Natural killer cell (primary cell): ENCODE measurements around the gene B4GAT1. TPM values are rescaled to one million over a fixed set of nuclear protein-coding genes. Genes with fewer than 3 reads are reported as not detected.

Source experiments
- ATAC-seq, 3 donors: fragments of 150-1000 bp in 2 of 3; fragments of 200-7000 bp in 1 of 3; cut with Tn5 transposase; 1 replicate in 1 of 3; 2 replicates in 2 of 3; pipeline ENCODE4 v1.10.0; 2021; ENCODE audit warnings: mild to moderate bottlenecking in 2 of 3, moderate library complexity in 2 of 3
- DNase-seq, 2 donors: peaks; one replicate each; pipeline versions ENCODE4 v3.0.0 to v3.0.0-alpha.2; 2013 to 2021; ENCODE audit warnings: mixed read lengths in 1 of 2
- H3K27ac ChIP-seq: one replicate; pipeline ENCODE4 v1.5.1; 2013; ENCODE audit warnings: mild to moderate bottlenecking, low read length
- H3K27me3 ChIP-seq: one replicate; pipeline ENCODE4 v1.6.1; 2013; ENCODE audit warnings: low read length; ENCODE audit not compliant: control insufficient read depth, insufficient read depth
- H3K36me3 ChIP-seq: one replicate; pipeline ENCODE4 v1.6.1; 2013; ENCODE audit warnings: low read length; ENCODE audit not compliant: control insufficient read depth, insufficient read depth
- H3K4me1 ChIP-seq: one replicate; pipeline ENCODE4 v1.6.1; 2013; ENCODE audit warnings: low read length; ENCODE audit not compliant: control insufficient read depth, insufficient read depth
- H3K4me3 ChIP-seq: one replicate; pipeline ENCODE4 v1.5.1; 2013; ENCODE audit warnings: low read length
- H3K9me3 ChIP-seq: one replicate; pipeline ENCODE4 v1.6.1; 2013; ENCODE audit warnings: low read length; ENCODE audit not compliant: control insufficient read depth, insufficient read depth
- H3K27ac Mint-ChIP-seq, 2 donors: one replicate each; pipeline ENCODE4 v1.8.0; 2022; ENCODE audit warnings: mild to moderate bottlenecking in 2 of 2, mixed read lengths in 2 of 2, moderate library complexity in 1 of 2
- H3K27me3 Mint-ChIP-seq, 2 donors: one replicate each; pipeline ENCODE4 v1.8.0; 2022; ENCODE audit warnings: low read depth in 2 of 2, mixed read lengths in 2 of 2
- H3K36me3 Mint-ChIP-seq: one replicate; pipeline ENCODE4 v1.8.0; 2022; ENCODE audit warnings: mixed read lengths
- H3K4me1 Mint-ChIP-seq, 2 donors: one replicate each; pipeline ENCODE4 v1.8.0; 2022; ENCODE audit warnings: mixed read lengths in 2 of 2
- H3K4me3 Mint-ChIP-seq: one replicate; pipeline ENCODE4 v1.8.0; 2022; ENCODE audit warnings: mild to moderate bottlenecking, moderate library complexity, mixed read lengths
- H3K9me3 Mint-ChIP-seq, 2 donors: one replicate each; pipeline ENCODE4 v1.8.0; 2022; ENCODE audit warnings: mixed read lengths in 2 of 2
- CTCF ChIP-seq: fragments of 200-600 bp; IDR thresholded peaks from one replicate; pipeline ENCODE4 v1.8.0; 2022; ENCODE audit warnings: antibody characterized with exemption
- WGBS: methylation state at CpG from one replicate; pipeline ENCODE4 v1.1.7; 2013; ENCODE audit warnings: missing lambda C conversion rate; ENCODE audit not compliant: insufficient coverage; 5-methylcytosine and 5-hydroxymethylcytosine counted together
- intact Hi-C: fragments of 100-400 bp; cut with micrococcal nuclease; formaldehyde crosslinking; loops from one replicate; pipeline ENCODE4 v1.14.2; 2022
- total RNA-seq, 4 donors: library from RNA; stranded (reverse); fragments of 120-200 nt in 1 of 4; gene quantifications; one replicate each; pipeline versions ENCODE4 v1.2.3 to v1.2.4, GENCODE V29; 2013 to 2022

B4GAT1 gene
- total RNA-seq, 3 donors from 2014 or later (not counting 1 experiment from before 2014, with no cell fraction given) = 2.0 to 4.2 (median 2.5) TPM

- no peak overlapping the region for H3K4me3 Mint-ChIP-seq
- Histone ChIP-seq H3K36me3 (no peaks in the 10 kb centered on the region), H3K9me3 (no peaks in the 10 kb centered on the region), H3K4me1 (no peaks in the 10 kb centered on the region), H3K4me3 (no peak overlapping the region), H3K27ac (no peak overlapping the region), H3K27me3 (peaks cover 3% of the 10 kb centered on the region)
- no peak overlapping the region for H3K27ac Mint-ChIP-seq
- H3K9me3 Mint-ChIP-seq = no peaks in the 10 kb centered on the region
- no peak for TF ChIP-seq CTCF
- H3K4me1 Mint-ChIP-seq = peaks cover 0 to 2% of the 10 kb centered on the region in 2 donors
- ATAC-seq = no peak
- no peak for DNase-seq
- intact Hi-C loops = no loop called here
- H3K36me3 Mint-ChIP-seq = no peaks in the 10 kb centered on the region
- WGBS = 76% methylated on average over 8 of the region's 8 CpGs
- H3K27me3 Mint-ChIP-seq = peaks cover 13 to 16% of the 10 kb centered on the region in 2 donors
Observed at GRCh38 chr11:66297610-66298009, 49.8 kb downstream of the B4GAT1 start.

Other genes starting within 250 kb of the B4GAT1 start
- 10 to 100 TPM; 22.9 to 32.0 (median 27.6) TPM for gene KLC2, start 89.9 kb downstream of the B4GAT1 start, total RNA-seq
- 100 to 1,000 TPM; 116 to 144 (median 132) TPM for gene RAB1B, start 79.0 kb downstream of the B4GAT1 start, total RNA-seq
- 1 to 10 TPM; 6.3 to 8.8 (median 7.1) TPM for gene CNIH2, start 69.5 kb downstream of the B4GAT1 start, total RNA-seq
- gene YIF1A, start 58.5 kb downstream of the B4GAT1 start, total RNA-seq = 10 to 100 TPM; 21.9 to 28.5 (median 23.6) TPM
- gene TMEM151A, start 55.7 kb downstream of the B4GAT1 start, total RNA-seq = not detected
- under 1 TPM; 0.23 to 0.40 (median 0.32) TPM for gene CD248, start 30.6 kb downstream of the B4GAT1 start, total RNA-seq
- gene RIN1, start 11.2 kb downstream of the B4GAT1 start, total RNA-seq = 1 to 10 TPM; 1.3 to 7.9 (median 2.5) TPM
- gene BRMS1, start 2.5 kb downstream of the B4GAT1 start, total RNA-seq = 10 to 100 TPM; 48.1 to 55.6 (median 48.2) TPM
- gene SLC29A2, start 24.1 kb upstream of the B4GAT1 start, total RNA-seq = 1 to 10 TPM; 1.5 to 1.8 (median 1.6) TPM
- not detected for gene NPAS4, start 73.4 kb upstream of the B4GAT1 start, total RNA-seq
- 10 to 100 TPM; 20.7 to 24.2 (median 23.9) TPM for gene MRPL11, start 91.2 kb upstream of the B4GAT1 start, total RNA-seq
- 1 to 10 TPM; 5.3 to 6.3 (median 5.6) TPM for gene PELI3, start 119.3 kb upstream of the B4GAT1 start, total RNA-seq
- gene DPP3, start 132.8 kb upstream of the B4GAT1 start, total RNA-seq = 10 to 100 TPM; 37.4 to 42.9 (median 38.6) TPM
- 10 to 100 TPM; 12.5 to 22.5 (median 18.1) TPM for gene BBS1, start 163.0 kb upstream of the B4GAT1 start, total RNA-seq
- gene ZDHHC24, start 198.4 kb upstream of the B4GAT1 start, total RNA-seq = 10 to 100 TPM; 18.5 to 34.9 (median 28.9) TPM
- under 1 TPM; 0.33 to 1.00 (median 0.50) TPM for gene ACTN3, start 199.3 kb upstream of the B4GAT1 start, total RNA-seq
- gene CTSF, start 221.0 kb upstream of the B4GAT1 start, total RNA-seq = 10 to 100 TPM; 17.1 to 27.0 (median 24.8) TPM
- under 1 TPM; 0.40 to 0.68 (median 0.49) TPM for gene CCDC87, start 245.4 kb upstream of the B4GAT1 start, total RNA-seq
- gene CCS, start 245.6 kb upstream of the B4GAT1 start, total RNA-seq = 10 to 100 TPM; 27.1 to 35.6 (median 32.4) TPM